Calu3 (cell line): ENCODE data around the gene PPP6R2. TPM values are rescaled to one million over a fixed set of nuclear protein-coding genes. Genes with fewer than 3 reads are reported as not detected.

Experiments
- BruUV-seq: library from RNA; stranded (reverse); fragments of 400-500 nt; replicated peaks from 2 replicates; lab custom pipeline; 2021; lab: Mats Ljungman, UMichigan
- CTCF ChIA-PET: fragments of 300-600 bp; sonication (Branson Sonifier 250); formaldehyde crosslinking; loops from one replicate; lab custom pipeline; 2022; ENCODE audit warnings: antibody characterized with exemption; lab: Charles Lee
- DNase-seq: peaks from one replicate; pipeline ENCODE4 v3.0.0; 2022
- H3K27ac Mint-ChIP-seq: one replicate; pipeline ENCODE4 v1.8.0; 2022; ENCODE audit warnings: mixed read lengths; ENCODE audit not compliant: unreplicated experiment
- H3K27me3 Mint-ChIP-seq: one replicate; pipeline ENCODE4 v1.8.0; 2022; ENCODE audit warnings: mixed read lengths; ENCODE audit not compliant: unreplicated experiment
- H3K36me3 Mint-ChIP-seq: one replicate; pipeline ENCODE4 v1.8.0; 2022; ENCODE audit warnings: mild to moderate bottlenecking, moderate library complexity, mixed read lengths; ENCODE audit not compliant: insufficient read depth, unreplicated experiment
- H3K4me1 Mint-ChIP-seq: one replicate; pipeline ENCODE4 v1.8.0; 2022; ENCODE audit warnings: mild to moderate bottlenecking, low read depth, mixed read lengths; ENCODE audit not compliant: unreplicated experiment
- H3K4me3 Mint-ChIP-seq: one replicate; pipeline ENCODE4 v1.8.0; 2022; ENCODE audit warnings: mild to moderate bottlenecking, low read depth, moderate library complexity, mixed read lengths; ENCODE audit not compliant: unreplicated experiment
- H3K9me3 Mint-ChIP-seq: one replicate; pipeline ENCODE4 v1.8.0; 2022; ENCODE audit warnings: low read depth, mixed read lengths; ENCODE audit not compliant: unreplicated experiment
- intact Hi-C: fragments of 100-400 bp; cut with micrococcal nuclease; formaldehyde crosslinking; loops from one replicate; pipeline ENCODE4 v1.10.0; 2022; ENCODE audit not compliant: unreplicated experiment
- total RNA-seq: library from RNA; stranded (reverse); gene quantifications from 2 replicates; pipeline ENCODE4 v1.2.3, GENCODE V29; 2022
- TF ChIP-seq, protein P1 (sequence below): fragments of 200-600 bp; IDR thresholded peaks from one replicate; pipeline ENCODE4 v1.8.0; 2022; ENCODE audit warnings: antibody characterized with exemption; ENCODE audit not compliant: unreplicated experiment

PPP6R2 gene
- total RNA-seq, 1 experiment from 2014 or later: 47.1 TPM

DNA sequence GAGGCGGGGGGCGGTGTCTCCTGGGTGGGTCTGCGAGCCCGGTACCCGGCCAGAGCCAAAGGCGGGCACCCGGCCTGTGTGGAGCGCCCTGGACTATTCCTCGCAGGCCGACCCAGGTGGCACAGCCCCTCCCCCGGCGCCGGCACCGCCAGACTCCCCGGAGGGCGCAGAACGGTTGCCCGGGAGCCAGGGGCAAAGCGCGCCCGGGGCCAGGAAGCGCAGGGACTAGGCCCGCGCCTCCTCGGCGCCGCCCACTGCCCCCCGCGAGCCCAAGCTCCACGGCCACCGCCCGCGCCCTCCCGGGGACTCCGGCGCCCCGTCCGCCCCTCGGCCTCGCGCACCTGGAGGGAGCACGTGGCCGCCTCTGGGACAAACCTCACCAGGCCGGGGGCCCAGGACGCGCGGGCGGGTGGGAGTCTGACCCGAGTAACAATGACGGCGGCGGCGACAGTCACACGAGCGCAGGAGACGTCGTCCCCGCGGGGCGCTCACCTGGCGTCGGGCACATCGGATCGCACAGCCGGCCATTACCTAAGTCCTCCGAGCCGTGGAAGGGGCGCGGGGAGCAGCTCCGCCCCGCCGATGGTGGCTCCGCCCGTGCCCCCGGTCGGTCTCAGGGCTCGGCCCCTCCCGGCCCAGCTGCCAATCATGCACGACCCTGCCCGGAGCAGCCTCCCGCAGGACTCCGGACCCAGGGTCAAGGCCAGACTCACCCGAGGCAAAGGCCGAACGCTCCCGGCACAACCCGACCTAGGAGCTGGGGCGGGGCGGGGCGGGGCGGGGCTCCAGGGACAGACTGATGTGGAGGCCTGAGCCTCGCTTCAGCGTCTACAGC lies 43.1 kb upstream of the PPP6R2 start:
- Mint-ChIP-seq H3K9me3 (no peaks in the 10 kb centered on the region), H3K4me1 (peaks cover 75% of the 10 kb centered on the region), H3K27ac (no peak overlapping the region), H3K36me3 (peaks cover 79% of the 10 kb centered on the region), H3K27me3 (no peaks in the 10 kb centered on the region), H3K4me3 (peak overlapping the region; percentile 71)
- CTCF ChIA-PET: interaction anchor here (0.6 kb wide), 1 partner anchor 27 kb away, joined by 6 read pairs; no protein-coding TSS in a partner anchor
- BruUV-seq: no TSS peak
- TF ChIP-seq, protein P1, sequence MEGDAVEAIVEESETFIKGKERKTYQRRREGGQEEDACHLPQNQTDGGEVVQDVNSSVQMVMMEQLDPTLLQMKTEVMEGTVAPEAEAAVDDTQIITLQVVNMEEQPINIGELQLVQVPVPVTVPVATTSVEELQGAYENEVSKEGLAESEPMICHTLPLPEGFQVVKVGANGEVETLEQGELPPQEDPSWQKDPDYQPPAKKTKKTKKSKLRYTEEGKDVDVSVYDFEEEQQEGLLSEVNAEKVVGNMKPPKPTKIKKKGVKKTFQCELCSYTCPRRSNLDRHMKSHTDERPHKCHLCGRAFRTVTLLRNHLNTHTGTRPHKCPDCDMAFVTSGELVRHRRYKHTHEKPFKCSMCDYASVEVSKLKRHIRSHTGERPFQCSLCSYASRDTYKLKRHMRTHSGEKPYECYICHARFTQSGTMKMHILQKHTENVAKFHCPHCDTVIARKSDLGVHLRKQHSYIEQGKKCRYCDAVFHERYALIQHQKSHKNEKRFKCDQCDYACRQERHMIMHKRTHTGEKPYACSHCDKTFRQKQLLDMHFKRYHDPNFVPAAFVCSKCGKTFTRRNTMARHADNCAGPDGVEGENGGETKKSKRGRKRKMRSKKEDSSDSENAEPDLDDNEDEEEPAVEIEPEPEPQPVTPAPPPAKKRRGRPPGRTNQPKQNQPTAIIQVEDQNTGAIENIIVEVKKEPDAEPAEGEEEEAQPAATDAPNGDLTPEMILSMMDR: no peak
- intact Hi-C loops: no loop called here
- DNase-seq: peak; percentile 46

GRCh38 chr22:50300620-50301257 lies 42.4 kb upstream of the PPP6R2 start:
- Mint-ChIP-seq H3K4me1 (peaks cover 76% of the 10 kb centered on the region), H3K36me3 (peaks cover 80% of the 10 kb centered on the region), H3K9me3 (no peaks in the 10 kb centered on the region), H3K4me3 (peak overlapping the region; percentile 67), H3K27me3 (no peaks in the 10 kb centered on the region), H3K27ac (peak overlapping the region; percentile 58)
- DNase-seq: no peak
- CTCF ChIA-PET: interaction anchor here (0.6 kb wide), 1 partner anchor 28 kb away, joined by 6 read pairs; no protein-coding TSS in a partner anchor
- TF ChIP-seq, protein P1: no peak
- no TSS peak for BruUV-seq
- intact Hi-C loops: no loop called here

- Mint-ChIP-seq H3K9me3 (no peaks in the 10 kb centered on the region), H3K27me3 (no peaks in the 10 kb centered on the region), H3K4me1 (peaks cover 71% of the 10 kb centered on the region), H3K4me3 (peak overlapping the region; percentile 67), H3K27ac (no peak overlapping the region), H3K36me3 (peaks cover 81% of the 10 kb centered on the region)
- no TSS peak for BruUV-seq
- DNase-seq: no peak
- CTCF ChIA-PET: no interaction called here
- intact Hi-C loops: no loop called here
- TF ChIP-seq, protein P1: no peak
Observed at GRCh38 chr22:50301581-50301991, 41.5 kb upstream of the PPP6R2 start.

DNA sequence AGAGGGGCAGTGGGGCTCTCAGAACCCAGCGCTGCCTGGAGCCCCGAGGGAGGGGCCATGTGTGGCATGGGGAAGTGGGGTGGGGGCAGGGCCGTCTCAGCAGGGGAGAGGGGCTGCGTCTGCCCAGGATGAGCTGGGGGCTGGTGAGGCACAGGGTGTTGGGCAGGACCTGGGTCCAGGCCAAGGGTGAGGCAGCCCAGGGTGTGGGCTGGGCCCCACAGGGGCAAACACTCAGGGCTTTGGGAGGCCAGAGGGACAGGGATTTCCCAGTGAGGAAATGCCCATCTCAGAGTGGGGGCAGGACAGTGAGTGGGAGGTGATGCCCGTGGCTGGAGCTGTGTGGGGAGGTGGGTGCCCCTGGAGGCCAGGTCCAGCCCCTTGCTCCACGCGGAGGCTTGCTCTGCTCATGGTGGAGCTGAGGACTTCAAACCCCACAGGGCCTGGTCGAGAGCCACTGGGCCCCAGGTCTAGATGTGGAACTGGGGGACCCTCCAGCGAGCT lies 41.0 kb upstream of the PPP6R2 start:
- TF ChIP-seq, protein P1: no peak
- peaks cover 69% of the 10 kb centered on the region for H3K4me1 Mint-ChIP-seq
- CTCF ChIA-PET: interaction anchor here (3.9 kb wide), 1 partner anchor 8 kb away, joined by 26 read pairs; no protein-coding TSS in a partner anchor
- BruUV-seq: no TSS peak
- peak overlapping the region; percentile 67 for H3K4me3 Mint-ChIP-seq
- no peaks in the 10 kb centered on the region for H3K9me3 Mint-ChIP-seq
- intact Hi-C loops: no loop called here
- no peaks in the 10 kb centered on the region for H3K27me3 Mint-ChIP-seq
- H3K36me3 Mint-ChIP-seq: peaks cover 85% of the 10 kb centered on the region
- DNase-seq: peak; percentile 49
- no peak overlapping the region for H3K27ac Mint-ChIP-seq
